HEK293 (cell line): ENCODE data around the gene PDE4D.

Source experiments
- CTCF ChIA-PET: fragments of 350-600 bp; formaldehyde crosslinking; extraction: SDS; loops from one replicate; lab custom pipeline; 2021; ENCODE audit warnings: antibody characterized with exemption; lab: Yijun Ruan, JAX
- POLR2A ChIA-PET: fragments of 300-600 bp; formaldehyde crosslinking; extraction: SDS; loops from one replicate; lab custom pipeline; 2020; ENCODE audit warnings: antibody characterized with exemption, inconsistent platforms; lab: Yijun Ruan, JAX
- H3K27ac ChIP-seq: fragments of 200-500 bp; sonication (Bioruptor generic); 2 replicates; pipeline ENCODE4 v1.5.1; 2014; ENCODE audit warnings: low read depth, low read length, control low read depth, inconsistent platforms; ENCODE audit errors: extremely low read depth
- H3K36me3 ChIP-seq, 2 experiments: fragments of 200-500 bp in 1 of 2; sonication (Bioruptor generic) in 1 of 2; 1 replicate in 1 of 2; 2 replicates in 1 of 2; pipeline ENCODE4 v1.5.1; 2014 to 2017; ENCODE audit warnings: inconsistent platforms in 2 of 2, low read length in 2 of 2; ENCODE audit not compliant: control insufficient read depth in 2 of 2, insufficient read depth in 1 of 2
- H3K4me1 ChIP-seq: fragments of 200-500 bp; sonication (Bioruptor generic); 2 replicates; pipeline ENCODE4 v1.5.1; 2014; ENCODE audit warnings: mild to moderate bottlenecking, low read length, inconsistent platforms; ENCODE audit not compliant: control insufficient read depth, insufficient read depth
- H3K4me3 ChIP-seq: 2 replicates; pipeline ENCODE4 v1.5.1; 2011; ENCODE audit warnings: low read depth, mild to moderate bottlenecking, control low read depth, low read length, moderate library complexity
- H3K9me3 ChIP-seq: fragments of 200-500 bp; sonication (Bioruptor generic); 2 replicates; pipeline ENCODE4 v1.5.1; 2014; ENCODE audit warnings: low read depth, low read length, inconsistent platforms; ENCODE audit not compliant: control insufficient read depth, insufficient read depth
- BCL6B ChIP-seq: fragments of 450-650 bp; formaldehyde crosslinking; IDR thresholded peaks from 2 replicates; pipeline ENCODE4 v1.5.1; 2017; ENCODE audit warnings: missing biosample characterization, missing genetic modification characterization
- CTCF ChIP-seq: fragments of 450-650 bp; formaldehyde crosslinking; IDR thresholded peaks from 2 replicates; pipeline ENCODE4 v1.5.1; 2016; ENCODE audit warnings: missing biosample characterization, missing genetic modification characterization
- FEZF1 ChIP-seq: fragments of 450-650 bp; formaldehyde crosslinking; IDR thresholded peaks from 2 replicates; pipeline ENCODE4 v1.5.1; 2016; ENCODE audit warnings: missing biosample characterization, missing genetic modification characterization
- GFI1B ChIP-seq: fragments of 450-650 bp; formaldehyde crosslinking; IDR thresholded peaks from 2 replicates; pipeline ENCODE4 v1.5.1; 2016; ENCODE audit warnings: missing biosample characterization, missing genetic modification characterization
- KLF10 ChIP-seq: fragments of 450-650 bp; IDR thresholded peaks from 2 replicates; pipeline ENCODE4 v1.5.1; 2018; ENCODE audit warnings: missing biosample characterization, mild to moderate bottlenecking, missing genetic modification characterization
- KLF17 ChIP-seq: fragments of 450-650 bp; formaldehyde crosslinking; IDR thresholded peaks from 2 replicates; pipeline ENCODE4 v1.5.1; 2016; ENCODE audit warnings: missing biosample characterization, missing genetic modification characterization
- KLF7 ChIP-seq: fragments of 450-650 bp; formaldehyde crosslinking; IDR thresholded peaks from 2 replicates; pipeline ENCODE4 v1.5.1; 2016; ENCODE audit warnings: missing biosample characterization, missing genetic modification characterization, borderline replicate concordance
- PRDM6 ChIP-seq: fragments of 450-650 bp; formaldehyde crosslinking; IDR thresholded peaks from 2 replicates; pipeline ENCODE4 v1.5.1; 2017; ENCODE audit warnings: missing biosample characterization, missing genetic modification characterization
- SP7 ChIP-seq: fragments of 450-650 bp; formaldehyde crosslinking; IDR thresholded peaks from 2 replicates; pipeline ENCODE4 v1.5.1; 2016; ENCODE audit warnings: missing biosample characterization, missing genetic modification characterization
- YY1 ChIP-seq: fragments of 450-650 bp; formaldehyde crosslinking; IDR thresholded peaks from 2 replicates; pipeline ENCODE4 v1.5.1; 2018; ENCODE audit warnings: missing biosample characterization, missing genetic modification characterization
- ZBTB1 ChIP-seq: fragments of 450-650 bp; formaldehyde crosslinking; IDR thresholded peaks from 2 replicates; pipeline ENCODE4 v1.5.1; 2016; ENCODE audit warnings: missing biosample characterization, missing genetic modification characterization
- ZBTB11 ChIP-seq: fragments of 450-650 bp; formaldehyde crosslinking; conservative IDR thresholded peaks from 2 replicates; pipeline ENCODE4 v1.5.1; 2016; ENCODE audit warnings: low read depth, missing biosample characterization, missing genetic modification characterization
- ZNF155 ChIP-seq: fragments of 450-650 bp; formaldehyde crosslinking; IDR thresholded peaks from 2 replicates; pipeline ENCODE4 v1.5.1; 2016; ENCODE audit warnings: missing biosample characterization, missing genetic modification characterization
- ZNF23 ChIP-seq: fragments of 450-650 bp; formaldehyde crosslinking; IDR thresholded peaks from 2 replicates; pipeline ENCODE4 v1.5.1; 2016; ENCODE audit warnings: missing biosample characterization, missing genetic modification characterization, borderline replicate concordance
- ZNF26 ChIP-seq: fragments of 450-650 bp; formaldehyde crosslinking; IDR thresholded peaks from 2 replicates; pipeline ENCODE4 v1.5.1; 2016; ENCODE audit warnings: missing biosample characterization, missing genetic modification characterization
- ZNF398 ChIP-seq: fragments of 450-650 bp; formaldehyde crosslinking; IDR thresholded peaks from 2 replicates; pipeline ENCODE4 v1.5.1; 2017; ENCODE audit warnings: missing biosample characterization, missing genetic modification characterization
- ZNF416 ChIP-seq: fragments of 450-650 bp; formaldehyde crosslinking; IDR thresholded peaks from 2 replicates; pipeline ENCODE4 v1.5.1; 2016; ENCODE audit warnings: missing biosample characterization, missing genetic modification characterization
- ZSCAN18 ChIP-seq: fragments of 450-650 bp; formaldehyde crosslinking; IDR thresholded peaks from 2 replicates; pipeline ENCODE4 v1.5.1; 2016; ENCODE audit warnings: missing biosample characterization, missing genetic modification characterization
- ZXDB ChIP-seq: fragments of 450-650 bp; formaldehyde crosslinking; IDR thresholded peaks from 2 replicates; pipeline ENCODE4 v1.5.1; 2016; ENCODE audit warnings: missing biosample characterization, missing genetic modification characterization

PDE4D gene

GRCh38 chr5:59206132-59206581 lies 687.4 kb downstream of the PDE4D start (continued):
- TF ChIP-seq ZXDB (tag by site-specific recombination) (0 out of 2 replicates have a peak, but pooled peaks have one; percentile 14), ZBTB11 (no peak), SP7 (tag by site-specific recombination) (no peak), ZNF155 (no peak), BCL6B (tag by site-specific recombination) (peak; percentile 74), KLF7 (no peak), FEZF1 (tag by site-specific recombination) (no peak), ZNF398 (tag by site-specific recombination) (no peak), YY1 (tag by site-specific recombination) (0 out of 2 replicates have a peak, but pooled peaks have one; percentile 13)

- TF ChIP-seq ZNF26 (tag by site-specific recombination) = no peak
- TF ChIP-seq ZSCAN18 (tag by site-specific recombination) = no peak
- no peak for TF ChIP-seq ZNF416 (tag by site-specific recombination)
- TF ChIP-seq ZBTB1 (tag by site-specific recombination) = no peak
- no peak for TF ChIP-seq ZNF23 (tag by site-specific recombination)
- TF ChIP-seq CTCF (tag by site-specific recombination) = no peak
- no peak for TF ChIP-seq PRDM6
- TF ChIP-seq KLF10 = no peak
- no peak for TF ChIP-seq KLF17 (tag by site-specific recombination)
- TF ChIP-seq GFI1B = no peak
- TF ChIP-seq, all 188 proteins: peak for 0
- POLR2A ChIA-PET = no interaction called here
- Histone ChIP-seq H3K27ac (no peak overlapping the region), H3K4me1 (peaks cover 6% of the 10 kb centered on the region), H3K36me3 (no peaks in the 10 kb centered on the region), H3K9me3 (no peaks in the 10 kb centered on the region), H3K4me3 (no peak overlapping the region)
- CTCF ChIA-PET = no interaction called here
Observed at GRCh38 chr5:59204114-59204897, 689.2 kb downstream of the PDE4D start.
